DND-41 (cell line): Measurements from ENCODE around the gene BLOC1S4.

Source experiments
- ATAC-seq: fragments of 200-7000 bp; cut with Tn5 transposase; 3 replicates; pipeline ENCODE4 v1.9.1; 2021; ENCODE audit warnings: low read depth; ENCODE audit not compliant: insufficient read depth
- DNase-seq: peaks from one replicate; pipeline ENCODE4 v3.0.0-alpha.2; 2020
- H2AFZ ChIP-seq: 2 replicates; pipeline ENCODE4 v1.6.0; 2012; ENCODE audit warnings: low read depth, low read length
- H3K27ac ChIP-seq: 2 replicates; pipeline ENCODE4 v1.5.1; 2012; ENCODE audit warnings: low read length, inconsistent platforms
- H3K27me3 ChIP-seq: fragments of 200-600 bp; sonication (generic); 2 replicates; pipeline ENCODE4 v1.6.0; 2012; ENCODE audit warnings: low read length, mild to moderate bottlenecking, inconsistent platforms; ENCODE audit not compliant: insufficient read depth, poor library complexity
- H3K36me3 ChIP-seq: 2 replicates; pipeline ENCODE4 v1.5.1; 2012; ENCODE audit warnings: low read length, inconsistent platforms; ENCODE audit not compliant: insufficient read depth
- H3K4me1 ChIP-seq: 2 replicates; pipeline ENCODE4 v1.5.1; 2012; ENCODE audit warnings: mild to moderate bottlenecking, low read length; ENCODE audit not compliant: insufficient read depth
- H3K4me2 ChIP-seq: 2 replicates; pipeline ENCODE4 v1.6.0; 2012; ENCODE audit warnings: mild to moderate bottlenecking, moderate library complexity, low read length, inconsistent platforms; ENCODE audit not compliant: insufficient read depth
- H3K4me3 ChIP-seq, 2 experiments: fragments of 200-600 bp in 1 of 2; shearing (Covaris generic) in 1 of 2; 2 replicates each; pipeline ENCODE4 v1.5.1; 2012 to 2016; ENCODE audit warnings: inconsistent platforms in 2 of 2, low read length in 2 of 2, mild to moderate bottlenecking in 2 of 2, low read depth in 1 of 2, moderate library complexity in 1 of 2
- H3K79me2 ChIP-seq: 2 replicates; pipeline ENCODE4 v1.6.0; 2012; ENCODE audit warnings: low read length, inconsistent platforms; ENCODE audit not compliant: insufficient read depth
- H3K9ac ChIP-seq: 2 replicates; pipeline ENCODE4 v1.6.0; 2012; ENCODE audit warnings: low read depth, mild to moderate bottlenecking, inconsistent platforms, low read length, moderate library complexity
- H3K9me3 ChIP-seq: 2 replicates; pipeline ENCODE4 v1.5.1; 2012; ENCODE audit warnings: low read length, moderate library complexity, mild to moderate bottlenecking, inconsistent platforms; ENCODE audit not compliant: insufficient read depth, severe bottlenecking
- H4K20me1 ChIP-seq: 2 replicates; pipeline ENCODE4 v1.6.0; 2012; ENCODE audit warnings: low read length; ENCODE audit not compliant: insufficient read depth
- EZH2 ChIP-seq: IDR thresholded peaks from 3 replicates; pipeline ENCODE4 v1.6.1; 2012; ENCODE audit warnings: borderline replicate concordance, low read depth, mild to moderate bottlenecking, moderate library complexity, low read length, inconsistent platforms; ENCODE audit not compliant: severe bottlenecking
- TF ChIP-seq, protein P1 (sequence below): IDR thresholded peaks from 2 replicates; pipeline ENCODE4 v1.5.1; 2012; ENCODE audit warnings: borderline replicate concordance, low read length, moderate library complexity, mild to moderate bottlenecking; ENCODE audit not compliant: poor library complexity, severe bottlenecking; ENCODE audit errors: extremely low read depth

Gene BLOC1S4

DNA sequence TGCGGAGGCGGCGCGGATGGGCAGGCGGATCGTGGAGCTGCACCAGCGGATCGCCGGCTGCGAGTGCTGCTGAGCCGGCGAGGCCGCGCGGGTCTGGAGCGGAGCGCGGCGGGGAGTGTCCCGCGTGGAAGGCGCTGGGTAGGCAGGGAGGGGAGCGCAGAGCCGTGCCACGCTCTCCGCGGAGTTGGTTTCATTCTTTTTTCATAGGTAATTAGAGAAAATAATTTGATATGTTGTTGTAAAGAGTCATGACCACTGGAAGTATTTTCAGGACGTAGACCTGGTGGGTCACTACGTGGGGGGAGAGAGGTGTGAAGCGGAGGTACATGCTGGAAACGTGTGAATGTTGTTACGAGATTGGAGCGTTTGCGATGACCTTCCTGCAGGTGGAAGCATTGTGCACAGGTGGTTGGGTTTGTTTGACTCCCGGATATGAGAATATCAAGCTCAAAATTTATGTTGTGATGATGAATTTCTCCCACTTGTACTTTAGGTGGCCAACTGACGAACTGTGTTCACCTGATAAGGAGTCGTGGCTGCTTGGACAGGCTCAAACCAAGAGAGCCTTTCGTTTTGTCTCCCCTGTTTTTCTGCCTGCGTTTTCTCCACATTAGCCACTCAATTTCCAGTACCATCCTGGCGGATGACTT lies 41.3 kb upstream of the BLOC1S4 start:
- peak; percentile 62 for DNase-seq
- peaks cover 46% of the 10 kb centered on the region for H4K20me1 ChIP-seq

GRCh38 chr4:6676722-6677558 lies 39.0 kb upstream of the BLOC1S4 start:
- Histone ChIP-seq H3K4me2 (peak overlapping the region; percentile 86), H2AFZ (no peak overlapping the region), H3K27me3 (no peaks in the 10 kb centered on the region), H3K4me3 (peak overlapping the region in 1 of 2 experiments; percentile 81; a peak in 2 of 4 replicates), H3K36me3 (peaks cover 41% of the 10 kb centered on the region), H3K27ac (peak overlapping the region; percentile 22; the same call in 1 of the 2 replicates), H3K79me2 (peaks cover 47% of the 10 kb centered on the region), H3K9ac (peak overlapping the region; percentile 12; the same call in 1 of the 2 replicates), H4K20me1 (peaks cover 62% of the 10 kb centered on the region), H3K9me3 (no peaks in the 10 kb centered on the region), H3K4me1 (peaks cover 43% of the 10 kb centered on the region)
- ATAC-seq (no peak), DNase-seq (no peak)
- no peak for TF ChIP-seq EZH2
- TF ChIP-seq, protein P1, sequence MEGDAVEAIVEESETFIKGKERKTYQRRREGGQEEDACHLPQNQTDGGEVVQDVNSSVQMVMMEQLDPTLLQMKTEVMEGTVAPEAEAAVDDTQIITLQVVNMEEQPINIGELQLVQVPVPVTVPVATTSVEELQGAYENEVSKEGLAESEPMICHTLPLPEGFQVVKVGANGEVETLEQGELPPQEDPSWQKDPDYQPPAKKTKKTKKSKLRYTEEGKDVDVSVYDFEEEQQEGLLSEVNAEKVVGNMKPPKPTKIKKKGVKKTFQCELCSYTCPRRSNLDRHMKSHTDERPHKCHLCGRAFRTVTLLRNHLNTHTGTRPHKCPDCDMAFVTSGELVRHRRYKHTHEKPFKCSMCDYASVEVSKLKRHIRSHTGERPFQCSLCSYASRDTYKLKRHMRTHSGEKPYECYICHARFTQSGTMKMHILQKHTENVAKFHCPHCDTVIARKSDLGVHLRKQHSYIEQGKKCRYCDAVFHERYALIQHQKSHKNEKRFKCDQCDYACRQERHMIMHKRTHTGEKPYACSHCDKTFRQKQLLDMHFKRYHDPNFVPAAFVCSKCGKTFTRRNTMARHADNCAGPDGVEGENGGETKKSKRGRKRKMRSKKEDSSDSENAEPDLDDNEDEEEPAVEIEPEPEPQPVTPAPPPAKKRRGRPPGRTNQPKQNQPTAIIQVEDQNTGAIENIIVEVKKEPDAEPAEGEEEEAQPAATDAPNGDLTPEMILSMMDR: no peak

More for the DNA sequence above, 41.3 kb upstream of the BLOC1S4 start:
- H3K36me3 ChIP-seq: peaks cover 38% of the 10 kb centered on the region
- H3K79me2 ChIP-seq: peaks cover 47% of the 10 kb centered on the region
- H3K9me3 ChIP-seq: no peaks in the 10 kb centered on the region
- H3K27me3 ChIP-seq: no peaks in the 10 kb centered on the region
- TF ChIP-seq, protein P1: peak; percentile 74
- TF ChIP-seq EZH2: no peak
- peaks cover 43% of the 10 kb centered on the region for H3K4me1 ChIP-seq
- H2AFZ ChIP-seq: peak overlapping the region; percentile 75
- ATAC-seq: peak; percentile 20; the same call in 1 of the 3 replicates
- H3K9ac ChIP-seq: peak overlapping the region; percentile 93
- H3K4me3 ChIP-seq: peak overlapping the region; percentile 80 to 81
- H3K4me2 ChIP-seq: peak overlapping the region; percentile 86
- H3K27ac ChIP-seq: peak overlapping the region; percentile 91

DNA sequence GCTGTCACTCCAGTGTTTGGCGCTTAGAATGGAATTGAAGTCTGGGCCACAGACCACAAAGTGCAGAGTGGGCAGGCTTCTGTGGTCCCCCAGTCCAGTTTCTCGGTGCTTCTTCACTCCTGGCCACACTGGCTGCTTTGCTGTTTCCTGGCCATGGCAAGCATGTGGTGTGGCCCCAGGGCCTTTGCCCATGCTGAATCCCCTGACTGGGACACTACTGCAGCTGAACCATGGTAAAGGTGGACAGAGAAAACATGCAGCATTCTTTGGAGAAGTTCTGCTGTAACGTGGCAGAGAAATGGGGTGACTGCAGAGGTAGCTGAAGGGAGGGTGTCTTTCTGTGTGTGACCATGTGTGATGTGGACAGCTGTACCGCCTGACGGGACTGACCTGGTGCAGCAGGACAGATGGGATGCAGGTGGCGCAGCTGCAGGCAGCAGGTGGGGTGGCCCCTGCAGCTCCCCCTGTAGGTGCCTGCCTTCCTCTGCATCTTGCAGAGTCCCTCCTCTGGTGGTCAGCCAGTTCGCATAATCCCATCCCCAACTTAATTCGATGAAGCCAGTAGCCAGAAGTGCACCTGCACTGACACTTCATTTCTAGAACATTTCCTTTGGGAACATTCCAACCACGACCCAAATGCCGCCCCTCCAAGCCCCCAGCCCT lies 35.5 kb upstream of the BLOC1S4 start:
- H3K27ac ChIP-seq: no peak overlapping the region

More for the DNA sequence above, 35.5 kb upstream of the BLOC1S4 start:
- no peak overlapping the region for H3K4me2 ChIP-seq
- ATAC-seq (no peak; the same call in 2 of the 3 replicates), DNase-seq (no peak)
- peaks cover 33% of the 10 kb centered on the region for H3K36me3 ChIP-seq
- no peak overlapping the region for H2AFZ ChIP-seq
- peaks cover 57% of the 10 kb centered on the region for H4K20me1 ChIP-seq
- peaks cover 31% of the 10 kb centered on the region for H3K79me2 ChIP-seq
- H3K9ac ChIP-seq: no peak overlapping the region
- H3K9me3 ChIP-seq: no peaks in the 10 kb centered on the region
- no peak overlapping the region for H3K4me3 ChIP-seq
- TF ChIP-seq, protein P1: peak; percentile 45
- no peak for TF ChIP-seq EZH2
- H3K27me3 ChIP-seq: no peaks in the 10 kb centered on the region
- H3K4me1 ChIP-seq: peaks cover 26% of the 10 kb centered on the region
